SKM-1 (cell line): ENCODE data around the gene COBLL1.

Experiments used
- DNase-seq: peaks from one replicate; lab custom pipeline; 2025; ENCODE audit not compliant: unreplicated experiment; lab: John Stamatoyannopoulos, UW

COBLL1 gene

GRCh38 chr2:164818149-164819136, 23.2 kb downstream of the COBLL1 start:
- no peak for DNase-seq

GRCh38 chr2:164816900-164817299, 24.7 kb downstream of the COBLL1 start:
- no peak for DNase-seq

- no peak for DNase-seq
Observed at GRCh38 chr2:164816046-164816445, 25.6 kb downstream of the COBLL1 start.

GRCh38 chr2:164815071-164815793, 26.4 kb downstream of the COBLL1 start:
- no peak for DNase-seq

GRCh38 chr2:164813535-164813934, 28.1 kb downstream of the COBLL1 start:
- DNase-seq: no peak

DNA sequence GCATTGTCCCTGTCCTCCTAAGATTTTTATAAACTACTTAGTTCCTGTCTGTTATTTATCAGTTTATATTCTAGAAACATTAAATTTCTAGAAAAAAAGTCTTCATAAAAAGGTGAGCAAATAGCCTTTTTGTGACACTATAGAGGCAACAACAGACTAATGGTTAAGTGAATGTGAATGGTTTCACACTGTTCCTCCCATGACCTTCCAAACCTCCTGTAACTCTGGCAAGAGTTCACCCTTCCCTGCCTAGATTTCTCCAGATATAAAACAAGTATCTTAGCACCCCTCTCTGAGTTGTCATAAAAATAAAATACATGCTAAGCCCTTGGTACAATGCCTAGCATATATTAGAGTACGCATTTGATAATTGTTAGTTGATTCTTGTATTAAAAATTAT, 29.2 kb downstream of the COBLL1 start:
- DNase-seq: no peak

GRCh38 chr2:164811819-164812218, 29.8 kb downstream of the COBLL1 start:
- no peak for DNase-seq

DNA sequence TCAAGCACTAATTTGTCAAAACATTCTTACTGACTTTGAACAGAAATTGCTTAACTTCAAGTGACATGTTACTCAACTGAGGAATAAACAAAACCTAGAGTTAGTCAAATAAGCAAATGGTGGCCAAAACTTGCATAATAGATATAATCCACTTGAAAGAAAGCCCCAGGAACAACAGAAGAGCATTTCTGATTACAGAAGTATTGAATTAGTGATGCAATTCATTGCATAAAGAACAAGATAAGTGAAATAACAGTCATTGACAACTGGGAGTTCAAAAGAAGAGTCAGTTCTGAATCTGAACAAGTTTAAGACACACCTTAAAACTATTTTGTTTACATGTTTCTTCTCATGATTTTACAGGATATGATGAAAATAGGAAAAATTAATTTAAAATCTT, 30.8 kb downstream of the COBLL1 start:
- no peak for DNase-seq

DNA sequence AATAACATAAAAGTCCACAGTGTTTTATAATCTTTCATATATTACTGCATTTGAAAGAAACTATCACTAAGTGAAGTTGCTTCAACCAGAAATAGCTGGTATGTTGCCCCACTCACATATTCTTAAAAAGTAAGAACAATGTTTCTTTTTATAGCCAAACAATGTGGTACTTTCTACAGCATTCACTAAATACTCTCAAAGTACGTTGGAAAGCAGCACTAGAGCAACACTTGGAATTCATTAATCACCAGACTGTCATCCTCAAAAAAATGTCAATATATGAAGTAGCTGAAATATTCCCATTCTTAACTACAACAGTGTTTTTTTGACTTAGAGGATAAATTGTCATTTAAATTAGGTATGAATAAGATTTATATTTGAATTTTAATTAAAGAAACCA, 32.8 kb downstream of the COBLL1 start:
- DNase-seq: no peak

GRCh38 chr2:164803776-164804466, 37.7 kb downstream of the COBLL1 start:
- no peak for DNase-seq

- no peak for DNase-seq
Observed at GRCh38 chr2:164802095-164802707, 39.4 kb downstream of the COBLL1 start.

- no peak for DNase-seq
Observed at GRCh38 chr2:164800572-164800971, 41.1 kb downstream of the COBLL1 start.

- DNase-seq: no peak
Observed at GRCh38 chr2:164797627-164798026, 44.0 kb downstream of the COBLL1 start.

DNA sequence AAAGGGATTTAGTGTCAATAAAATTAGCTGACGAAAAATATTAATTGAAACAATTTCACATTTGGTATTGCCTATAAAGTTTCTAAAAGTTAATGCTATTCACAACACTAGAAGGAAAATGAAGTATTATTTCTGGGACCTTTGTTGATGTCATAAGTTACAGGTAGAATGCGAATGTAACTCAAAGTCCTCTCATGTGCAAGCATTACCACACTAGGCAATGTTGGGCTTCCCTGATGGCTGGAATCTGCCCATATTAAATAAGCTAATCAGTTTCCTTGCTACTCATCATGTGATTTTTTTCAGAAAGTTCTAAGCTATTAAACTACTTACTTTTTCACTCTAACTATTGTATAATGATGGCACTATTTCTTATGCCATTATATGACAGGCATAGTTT, 44.6 kb downstream of the COBLL1 start:
- DNase-seq: no peak

GRCh38 chr2:164794432-164795231, 47.0 kb downstream of the COBLL1 start:
- DNase-seq: no peak

- DNase-seq: no peak
Observed at GRCh38 chr2:164794016-164794415, 47.6 kb downstream of the COBLL1 start.

GRCh38 chr2:164793529-164793928, 48.1 kb downstream of the COBLL1 start:
- no peak for DNase-seq

- DNase-seq: no peak
Observed at GRCh38 chr2:164792316-164793170, 49.1 kb downstream of the COBLL1 start.

DNA sequence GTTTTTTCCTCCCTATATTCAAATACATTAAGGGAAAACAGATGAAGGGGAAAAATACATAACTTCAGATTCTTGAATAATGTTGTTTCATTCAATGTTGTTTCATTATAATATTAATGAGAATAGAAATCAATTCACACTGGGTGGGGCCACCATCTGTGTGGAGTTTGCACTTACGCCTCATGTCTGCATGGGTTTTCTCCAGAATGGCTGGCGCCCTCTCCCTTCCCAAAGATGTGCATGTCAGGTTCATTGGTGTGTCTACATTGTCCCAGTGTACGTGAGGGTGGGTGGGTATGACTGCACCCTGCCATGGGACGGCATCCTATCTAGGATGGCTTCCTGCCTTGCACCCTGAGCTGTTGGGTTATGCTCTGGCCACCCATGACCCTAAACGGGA, 51.7 kb downstream of the COBLL1 start:
- DNase-seq: no peak
